ENCODE results near the gene DHRS9.

- TF ChIP-seq KDM1A (IDR thresholded peaks at IDR 0.05) (peak in 1 of 2 experiments; percentile 32; a peak in 1 of 4 replicates), GATA2 (CRISPR knock-in tag; IDR thresholded peaks at IDR 0.05) (no peak; the same call in 1 of the 2 replicates), SIRT6 (IDR thresholded peaks at IDR 0.05; ENCODE audit: low read depth, low read length) (no peak)
Observed at GRCh38 chr2:169129703-169130243, 60.4 kb downstream of the DHRS9 start.
